GM12864 (cell line): ENCODE results near the gene RAPGEF4.

Experiments used
- DNase-seq: peaks from one replicate; pipeline ENCODE4 v3.0.0-alpha.2; 2011; ENCODE audit warnings: low read depth
- H3K4me3 ChIP-seq: 2 replicates; pipeline ENCODE4 v1.5.1; 2011; ENCODE audit warnings: mild to moderate bottlenecking, low read depth, low read length, control low read depth
- TF ChIP-seq, protein P1 (sequence below): IDR thresholded peaks from 2 replicates; pipeline ENCODE4 v1.5.1; 2011; ENCODE audit warnings: low read depth, mild to moderate bottlenecking, moderate library complexity, low read length, control low read depth, inconsistent platforms; ENCODE audit errors: missing control alignments

Gene RAPGEF4

DNA sequence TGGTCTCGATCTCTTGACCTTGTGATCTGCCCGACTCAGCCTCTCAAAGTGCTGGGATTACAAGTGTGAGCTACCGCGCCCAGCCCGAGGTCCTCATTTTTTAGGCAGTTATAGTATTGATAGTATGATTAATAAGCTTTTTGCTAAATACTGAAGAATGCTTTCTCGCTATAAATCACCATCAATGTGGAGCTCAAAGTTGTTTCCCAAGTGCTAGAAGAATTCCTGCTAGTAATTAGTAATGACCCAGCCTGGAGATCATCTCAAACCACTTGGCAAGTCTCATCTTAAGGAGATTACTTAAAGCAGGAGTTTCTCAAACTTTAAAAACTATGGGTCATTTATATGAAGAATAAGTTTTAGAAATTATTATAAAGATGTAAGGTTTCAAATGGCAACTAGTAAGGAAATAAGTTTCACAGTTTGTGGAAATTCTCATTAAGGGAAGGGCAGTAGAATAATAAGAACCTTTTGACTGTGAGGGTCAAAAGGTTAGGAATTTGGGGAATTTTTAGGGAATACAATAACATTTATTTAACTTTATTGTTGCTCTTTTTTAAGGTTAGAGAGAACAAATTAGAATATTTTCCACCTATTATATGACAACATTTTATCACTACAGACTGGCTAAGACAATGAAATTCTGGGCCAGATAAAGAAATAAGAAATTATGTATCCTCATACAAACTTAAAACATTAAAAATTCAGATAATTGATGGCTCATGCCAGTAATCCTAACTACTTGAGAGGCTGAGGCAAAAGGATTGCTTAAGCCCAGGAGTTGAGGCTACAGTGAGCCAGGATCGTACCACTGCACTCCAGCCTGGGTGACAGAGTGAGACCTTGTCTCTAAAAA lies 191.4 kb downstream of the RAPGEF4 start:
- DNase-seq = no peak
- TF ChIP-seq, protein P1, sequence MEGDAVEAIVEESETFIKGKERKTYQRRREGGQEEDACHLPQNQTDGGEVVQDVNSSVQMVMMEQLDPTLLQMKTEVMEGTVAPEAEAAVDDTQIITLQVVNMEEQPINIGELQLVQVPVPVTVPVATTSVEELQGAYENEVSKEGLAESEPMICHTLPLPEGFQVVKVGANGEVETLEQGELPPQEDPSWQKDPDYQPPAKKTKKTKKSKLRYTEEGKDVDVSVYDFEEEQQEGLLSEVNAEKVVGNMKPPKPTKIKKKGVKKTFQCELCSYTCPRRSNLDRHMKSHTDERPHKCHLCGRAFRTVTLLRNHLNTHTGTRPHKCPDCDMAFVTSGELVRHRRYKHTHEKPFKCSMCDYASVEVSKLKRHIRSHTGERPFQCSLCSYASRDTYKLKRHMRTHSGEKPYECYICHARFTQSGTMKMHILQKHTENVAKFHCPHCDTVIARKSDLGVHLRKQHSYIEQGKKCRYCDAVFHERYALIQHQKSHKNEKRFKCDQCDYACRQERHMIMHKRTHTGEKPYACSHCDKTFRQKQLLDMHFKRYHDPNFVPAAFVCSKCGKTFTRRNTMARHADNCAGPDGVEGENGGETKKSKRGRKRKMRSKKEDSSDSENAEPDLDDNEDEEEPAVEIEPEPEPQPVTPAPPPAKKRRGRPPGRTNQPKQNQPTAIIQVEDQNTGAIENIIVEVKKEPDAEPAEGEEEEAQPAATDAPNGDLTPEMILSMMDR = no peak
- H3K4me3 ChIP-seq = no peak overlapping the region

DNA sequence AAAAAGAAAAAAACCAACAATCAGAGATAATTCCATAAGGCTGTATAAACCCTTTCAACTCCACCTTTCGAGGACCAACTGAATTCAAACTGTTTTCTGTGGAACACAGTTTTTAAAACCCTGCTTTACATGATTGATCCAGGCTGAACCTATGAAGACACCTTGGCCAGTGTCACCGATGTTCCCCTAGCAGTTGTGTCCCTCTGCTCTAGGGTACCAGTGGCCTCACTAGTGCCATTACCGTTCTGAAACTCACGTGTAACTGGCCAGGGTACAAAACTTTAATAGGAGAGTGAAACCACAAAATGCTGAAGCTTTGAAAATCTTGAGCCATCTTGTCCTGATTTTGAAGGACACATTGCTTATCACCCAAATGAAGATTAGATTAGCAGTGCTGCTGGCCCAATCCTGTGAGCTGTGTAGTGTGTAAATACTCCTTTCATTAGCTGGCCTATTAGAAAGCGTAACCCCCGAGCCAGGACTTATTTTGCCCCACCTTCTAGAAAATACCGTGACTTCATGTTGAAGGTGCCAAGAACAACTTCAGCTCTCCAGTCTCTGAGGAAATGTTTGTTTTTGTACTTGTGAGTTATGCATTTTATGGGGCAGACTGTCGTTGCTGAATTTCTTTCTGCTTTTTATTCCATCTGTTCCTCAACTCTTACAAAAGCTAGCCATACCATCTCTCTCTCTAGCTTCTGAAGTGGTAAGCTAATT lies 192.2 kb downstream of the RAPGEF4 start:
- H3K4me3 ChIP-seq = no peak overlapping the region
- no peak for DNase-seq
- TF ChIP-seq, protein P1 = no peak

DNA sequence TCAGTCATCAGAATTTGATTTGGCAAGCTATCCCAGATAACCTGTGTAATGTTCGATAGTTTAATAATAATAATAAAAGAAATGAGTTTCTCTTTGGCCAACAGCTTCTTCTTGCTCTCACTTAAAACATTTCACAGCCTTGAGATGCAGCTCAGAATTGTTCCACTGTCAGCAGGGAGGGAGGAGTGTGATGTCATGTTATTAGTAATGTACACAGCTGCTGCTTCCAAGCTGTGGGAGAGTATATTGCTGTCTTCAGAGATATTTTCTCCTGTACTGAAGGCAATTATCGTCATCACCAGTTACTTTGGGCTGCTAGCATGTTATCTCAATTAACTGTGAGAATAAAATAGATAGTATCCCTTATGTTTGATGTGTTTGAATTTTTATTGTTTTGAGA lies 193.1 kb downstream of the RAPGEF4 start:
- H3K4me3 ChIP-seq = no peak overlapping the region
- no peak for DNase-seq

DNA sequence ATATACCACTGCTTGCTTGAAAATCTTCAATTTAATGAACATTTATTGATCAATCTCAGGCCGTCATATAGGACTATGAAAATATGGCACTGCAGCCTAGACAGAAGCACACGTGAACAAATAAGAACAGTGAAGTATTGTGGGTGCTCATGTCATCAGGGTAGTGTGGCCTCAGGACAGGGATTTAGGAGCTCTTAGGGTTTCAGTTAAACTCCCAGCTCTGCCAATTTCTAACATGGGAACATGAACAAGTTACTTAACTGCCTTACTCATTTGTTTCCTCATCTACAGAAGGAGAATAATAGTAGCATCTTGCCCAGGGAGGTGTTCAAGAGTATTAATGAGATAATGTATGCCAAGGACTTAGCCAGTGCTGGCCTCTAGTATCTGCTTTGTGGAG lies 194.0 kb downstream of the RAPGEF4 start:
- no peak overlapping the region for H3K4me3 ChIP-seq
- TF ChIP-seq, protein P1 = no peak
- no peak for DNase-seq

More for the DNA sequence above, 193.1 kb downstream of the RAPGEF4 start:
- TF ChIP-seq, protein P1 = no peak

DNA sequence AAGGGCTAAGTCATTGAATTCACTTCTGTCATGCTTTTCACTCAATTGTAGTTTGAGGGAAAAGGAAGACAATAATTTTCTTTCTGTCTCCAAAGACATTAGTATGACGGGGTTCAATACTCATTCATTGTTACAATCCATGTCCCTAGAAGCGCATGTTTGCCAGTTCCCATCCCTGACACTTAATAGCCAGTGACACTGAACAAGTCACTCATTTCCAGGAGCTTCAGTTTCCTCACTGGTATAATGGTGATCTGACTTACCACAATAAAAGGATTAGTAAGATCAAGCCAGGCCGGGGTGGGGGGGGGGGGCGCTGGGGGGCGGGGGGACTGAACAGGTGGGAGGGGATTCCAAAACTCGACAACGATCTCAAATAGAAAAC lies 195.2 kb downstream of the RAPGEF4 start:
- no peak for DNase-seq
- TF ChIP-seq, protein P1 = no peak
- no peak overlapping the region for H3K4me3 ChIP-seq

DNA sequence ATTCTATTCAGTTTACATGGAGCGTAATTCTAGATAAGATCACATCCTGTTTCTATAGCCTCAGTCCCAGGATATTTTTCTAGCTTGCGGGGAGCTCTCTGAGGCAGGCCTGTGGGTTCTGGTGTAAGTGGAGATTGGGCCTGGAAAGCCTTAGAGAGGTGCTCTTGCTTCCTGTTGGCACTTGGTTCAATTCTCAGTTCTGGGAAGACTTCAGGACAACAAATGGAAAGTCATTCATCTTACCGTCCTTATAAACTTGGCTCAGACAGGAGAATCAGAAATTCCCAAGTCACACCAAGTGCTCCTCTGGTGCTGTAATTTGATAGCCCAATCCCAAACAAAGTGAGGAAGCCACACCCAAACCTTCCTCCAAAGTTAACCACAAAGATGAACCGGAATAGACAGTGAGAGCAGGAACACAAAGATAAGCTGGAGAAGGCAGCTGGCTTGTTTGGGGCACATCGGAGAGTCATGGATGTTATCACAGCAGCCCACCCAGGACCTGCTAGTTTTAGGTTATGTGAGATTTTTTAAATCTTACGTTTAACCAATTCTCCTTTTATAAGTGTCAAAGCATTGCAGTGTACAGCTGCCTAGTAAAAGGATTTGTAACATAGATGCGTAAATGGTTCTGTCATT lies 195.7 kb downstream of the RAPGEF4 start:
- no peak for DNase-seq
- no peak overlapping the region for H3K4me3 ChIP-seq
- TF ChIP-seq, protein P1 = no peak
